Daoy (cell line): Measurements from ENCODE around the gene CCSER1. TPM values are rescaled to one million over a fixed set of nuclear protein-coding genes. Genes with fewer than 3 reads are reported as not detected.
A peak's percentile ranks its signal among the peaks of the same experiment; 100 is the strongest.
"Not testable (repeated sequence)": the region's sequence is repeated elsewhere in the genome, so short reads cannot be mapped to it uniquely, and the experiment has no call there.

Source experiments
- DNase-seq: peaks from one replicate; pipeline ENCODE4 v3.0.0-alpha.2; 2015; ENCODE audit warnings: low read depth
- total RNA-seq: library from RNA; depleted of rRNA; stranded (reverse); fragments of >200 nt; shearing (Covaris generic); gene quantifications from 2 replicates; pipeline ENCODE4 v1.2.3, GENCODE V29; 2014

The CCSER1 gene
- total RNA-seq, 1 experiment from 2014 or later = 1.0 TPM

DNA sequence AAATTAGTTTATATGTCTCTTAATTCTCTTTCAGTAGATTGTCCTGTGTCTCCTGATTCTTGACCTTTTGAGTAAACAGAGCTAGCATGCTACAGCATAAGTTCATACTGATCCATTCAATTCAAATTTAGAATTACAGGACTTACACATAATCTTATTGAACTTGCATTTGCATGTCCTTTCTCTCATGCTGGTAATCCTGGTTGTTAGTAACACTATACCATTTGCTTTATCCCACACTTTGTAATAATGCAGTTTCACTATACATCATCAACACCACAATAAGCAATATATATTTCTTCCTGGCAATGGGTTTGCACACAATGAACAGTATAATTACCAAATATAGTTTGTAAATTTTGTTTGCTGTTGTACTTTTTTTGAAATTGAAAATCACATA lies 1239.4 kb downstream of the CCSER1 start:
- DNase-seq = no peak

DNA sequence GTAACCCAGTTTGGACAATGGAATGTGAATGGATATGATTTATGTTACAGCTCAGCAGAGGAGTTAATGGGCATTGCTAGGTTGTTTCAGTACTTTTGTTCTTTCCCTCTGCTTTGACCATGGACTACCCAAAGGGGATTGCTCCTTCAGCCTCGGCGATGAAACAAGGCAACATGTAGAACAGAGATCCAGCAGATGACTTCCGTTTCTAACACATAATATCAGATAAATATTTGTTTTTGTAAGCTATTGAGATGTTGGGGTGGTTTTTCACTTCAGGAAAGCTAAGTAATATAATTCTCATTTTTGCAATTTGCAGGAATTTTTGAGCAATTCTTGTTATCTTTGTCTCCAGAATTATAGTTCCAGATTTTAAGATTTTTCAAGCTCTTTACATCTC lies 1241.9 kb downstream of the CCSER1 start:
- DNase-seq = no peak

DNA sequence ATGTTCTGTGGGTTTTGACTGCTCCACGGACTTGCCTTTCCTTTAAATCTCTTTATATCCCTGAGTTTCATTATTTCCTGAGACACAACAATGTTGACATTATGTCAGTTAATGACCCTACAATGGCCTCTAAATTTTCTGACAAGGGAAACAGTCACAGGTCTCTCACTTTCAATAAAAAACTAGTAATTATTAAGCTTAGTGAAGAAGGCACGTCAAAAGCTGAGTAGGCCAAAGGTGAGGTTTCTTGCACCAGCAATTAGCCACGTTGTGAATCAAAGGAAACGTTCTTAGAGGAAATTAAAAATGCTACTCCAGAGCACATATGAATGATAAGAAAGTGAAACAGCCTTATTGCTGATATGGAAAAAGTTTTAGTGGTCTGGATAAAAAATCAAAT lies 1246.4 kb downstream of the CCSER1 start:
- no peak for DNase-seq

DNA sequence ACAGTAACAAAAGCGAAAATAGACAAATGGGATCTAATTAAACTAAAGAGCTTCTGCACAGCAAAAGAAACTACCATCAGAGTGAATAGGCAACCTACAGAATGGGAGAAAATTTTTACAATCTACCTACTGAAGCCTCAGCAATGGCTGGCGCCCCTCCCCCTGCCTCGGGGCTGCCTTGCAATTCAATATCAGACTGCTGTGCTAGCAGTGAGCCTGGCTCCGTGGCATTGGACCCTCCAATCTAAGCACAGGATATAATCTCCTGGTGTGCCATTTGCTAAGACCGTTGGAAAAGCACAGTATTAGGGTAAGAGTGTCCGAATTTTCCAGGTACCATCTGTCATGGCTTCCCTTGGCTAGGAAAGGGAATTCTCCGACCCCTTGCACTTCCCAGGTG lies 1278.2 kb downstream of the CCSER1 start:
- DNase-seq = not testable (repeated sequence)

DNA sequence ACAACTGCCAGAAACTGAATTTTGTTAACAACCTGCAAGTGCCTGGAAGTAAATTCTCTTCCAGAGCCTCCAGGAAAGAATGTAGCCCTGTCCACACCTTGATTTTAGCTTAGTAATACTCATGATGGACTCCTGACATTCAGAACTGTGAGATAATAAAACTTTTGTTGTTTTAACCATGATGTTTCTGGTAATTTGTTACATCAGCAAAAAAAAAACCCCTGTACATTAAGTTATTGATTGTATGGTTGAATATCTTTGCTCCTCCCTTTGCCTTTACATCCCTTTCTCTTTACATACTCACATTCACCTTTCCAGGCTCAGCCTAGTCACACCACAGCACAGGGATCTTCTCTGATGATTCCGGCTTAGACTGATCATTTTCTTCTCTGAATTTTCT lies 1294.8 kb downstream of the CCSER1 start:
- no peak for DNase-seq

DNA sequence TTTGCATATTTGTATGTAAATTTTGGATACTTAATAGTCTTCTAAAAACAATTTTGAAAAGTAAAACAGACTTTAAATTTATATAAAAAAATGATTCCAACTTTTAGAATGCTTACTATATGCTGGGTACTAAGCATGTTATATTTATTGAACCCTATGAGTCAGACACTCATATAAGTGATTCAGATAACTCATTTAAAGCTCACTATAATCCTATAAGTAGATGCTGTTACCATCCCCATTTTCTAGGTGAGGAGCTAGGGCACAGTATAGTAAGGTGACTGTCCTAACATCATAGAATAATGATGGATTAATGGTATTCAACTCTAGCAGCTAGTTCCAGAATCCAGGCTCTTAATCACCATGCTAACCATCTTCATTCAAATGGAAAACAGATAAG lies 1299.5 kb downstream of the CCSER1 start:
- DNase-seq = no peak

DNA sequence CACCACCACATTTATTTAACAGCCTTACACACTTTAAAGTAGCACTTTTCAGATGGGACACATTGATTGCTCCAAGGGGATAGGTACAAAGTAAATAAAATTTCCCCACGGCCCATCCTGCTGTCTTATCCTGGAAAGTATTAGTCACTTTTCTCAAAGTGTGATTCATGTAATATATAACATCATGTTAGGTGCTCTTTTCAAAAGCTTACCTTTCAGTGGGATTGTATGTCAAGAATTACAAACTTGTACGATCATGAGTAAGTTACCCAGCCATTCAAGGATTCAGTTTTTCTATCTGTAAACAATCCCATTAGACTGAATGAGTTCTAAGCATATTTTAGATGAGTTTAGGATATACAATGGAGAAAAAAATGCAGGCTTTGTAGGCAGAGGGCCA lies 1300.0 kb downstream of the CCSER1 start:
- no peak for DNase-seq

DNA sequence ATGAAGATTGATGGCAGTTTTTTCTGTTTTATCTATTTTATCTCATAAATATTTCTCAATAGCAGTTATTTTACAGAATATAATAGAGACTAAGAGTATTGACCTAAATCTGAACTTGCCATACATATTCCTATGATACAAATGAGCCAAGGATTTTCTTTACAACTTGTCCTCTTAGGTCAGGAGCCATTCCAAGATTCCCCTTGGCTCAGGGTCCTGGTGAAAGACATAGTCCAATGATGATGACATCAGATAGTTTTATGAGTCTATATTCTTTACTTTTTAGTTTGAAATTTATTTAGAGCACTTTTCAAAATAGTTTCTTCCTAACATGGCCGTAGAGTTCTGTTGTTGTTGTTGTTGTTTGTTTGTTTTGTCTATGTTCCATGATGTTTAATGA lies 1307.4 kb downstream of the CCSER1 start:
- no peak for DNase-seq

DNA sequence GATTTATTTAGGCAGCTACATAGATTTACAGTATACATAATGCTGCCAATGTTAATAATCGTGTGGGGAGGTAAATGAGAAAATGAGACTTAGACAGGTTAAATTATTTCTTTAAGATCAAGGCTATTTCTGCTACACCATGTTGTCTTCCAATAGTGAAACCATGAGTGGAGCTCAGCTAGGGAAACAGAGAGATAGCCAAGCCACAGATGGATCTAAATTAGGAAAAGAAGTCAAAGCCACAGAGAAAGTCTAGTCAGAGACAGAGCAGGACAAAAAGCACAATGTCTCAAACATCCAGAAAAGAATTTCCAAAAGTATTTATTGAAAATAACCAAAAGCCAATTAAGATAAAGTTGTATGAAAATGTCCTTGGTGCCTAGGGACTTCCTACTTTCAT lies 1309.4 kb downstream of the CCSER1 start:
- DNase-seq = no peak

DNA sequence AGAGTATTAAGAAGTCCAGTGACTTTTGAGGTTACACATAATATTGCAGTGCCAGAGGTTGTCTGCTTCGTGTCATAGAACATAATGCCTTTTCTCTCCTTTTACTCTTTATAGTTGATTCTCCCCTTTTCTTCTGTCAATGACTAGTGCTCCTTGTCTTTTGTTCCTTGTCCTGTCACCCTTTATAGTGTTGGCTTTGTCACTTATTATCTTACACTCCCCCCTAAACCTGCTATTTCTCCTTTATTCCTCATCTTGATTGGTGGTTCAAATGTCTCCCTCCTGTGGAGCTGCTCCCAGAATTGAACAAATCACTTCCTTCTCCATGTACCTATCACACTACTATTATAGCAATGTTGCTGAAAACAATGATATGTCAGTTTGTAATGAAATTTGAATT lies 1320.0 kb downstream of the CCSER1 start:
- DNase-seq = no peak

DNA sequence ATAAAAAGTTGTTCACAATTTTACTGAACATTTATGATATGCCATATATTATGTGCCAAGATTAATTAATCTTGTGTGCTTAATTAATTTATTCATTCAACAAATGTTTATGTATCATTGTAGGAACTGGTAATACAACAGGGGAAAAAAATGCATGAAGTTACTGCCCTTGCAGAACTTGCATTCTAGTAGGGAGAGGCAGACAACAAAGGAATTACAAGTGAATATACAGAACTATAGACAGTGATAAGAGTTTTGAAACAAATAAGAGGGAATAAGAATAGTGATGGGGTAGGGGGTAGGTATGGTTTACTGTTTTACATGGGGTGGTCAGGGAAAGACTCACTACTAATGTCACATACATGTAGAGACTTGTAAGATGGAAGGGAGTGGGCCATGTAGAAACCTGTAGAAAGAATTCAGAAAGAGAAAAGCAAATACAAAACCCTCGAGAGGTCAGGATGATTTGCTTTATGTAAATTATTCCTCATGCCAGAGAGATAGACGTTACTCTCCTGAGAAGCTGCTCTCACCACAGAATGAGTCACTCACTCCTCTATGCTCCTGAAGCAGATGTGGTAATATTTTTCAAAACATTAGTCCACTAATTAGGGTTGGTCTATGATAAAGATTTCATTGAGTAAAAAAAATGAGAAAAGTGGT lies 1321.6 kb downstream of the CCSER1 start:
- peak; percentile 0 for DNase-seq

DNA sequence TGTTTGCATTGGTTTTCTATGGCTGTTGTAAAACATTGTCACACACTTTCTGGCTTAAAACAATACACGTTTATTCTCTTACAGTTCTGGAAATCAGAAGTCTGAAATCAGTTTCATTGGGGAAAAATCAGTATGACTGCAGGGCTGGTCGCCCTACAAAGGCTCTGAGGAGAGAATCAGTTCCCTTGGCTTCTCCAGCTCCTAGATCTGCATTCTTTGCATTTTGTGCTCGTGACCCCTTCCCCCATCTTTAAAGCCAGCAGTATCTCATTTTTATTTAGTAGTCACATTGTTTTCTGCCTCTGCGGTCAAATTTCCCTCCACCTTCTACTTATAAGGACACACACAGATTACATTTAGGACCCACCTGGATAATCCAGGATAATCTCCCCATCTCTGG lies 1326.9 kb downstream of the CCSER1 start:
- DNase-seq = no peak

DNA sequence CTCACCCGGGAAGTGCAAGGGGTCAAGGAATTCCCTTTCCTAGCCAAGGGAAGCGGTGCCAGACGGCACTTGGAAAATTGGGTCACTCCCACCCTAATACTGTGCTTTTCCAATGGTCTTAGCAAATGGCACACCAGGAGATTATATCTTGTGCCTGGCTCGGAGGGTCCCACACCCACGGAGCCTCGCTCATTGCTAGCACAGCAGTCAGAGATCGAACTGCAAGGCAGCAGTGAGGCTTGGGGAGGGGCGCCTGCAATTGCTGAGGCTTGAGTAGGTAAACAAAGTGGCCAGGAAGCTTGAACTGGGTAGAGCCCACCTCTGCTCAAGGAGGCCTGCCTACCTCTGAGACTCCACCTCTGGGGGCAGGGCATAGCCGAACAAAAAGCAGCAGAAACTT lies 1335.4 kb downstream of the CCSER1 start:
- DNase-seq = not testable (repeated sequence)

DNA sequence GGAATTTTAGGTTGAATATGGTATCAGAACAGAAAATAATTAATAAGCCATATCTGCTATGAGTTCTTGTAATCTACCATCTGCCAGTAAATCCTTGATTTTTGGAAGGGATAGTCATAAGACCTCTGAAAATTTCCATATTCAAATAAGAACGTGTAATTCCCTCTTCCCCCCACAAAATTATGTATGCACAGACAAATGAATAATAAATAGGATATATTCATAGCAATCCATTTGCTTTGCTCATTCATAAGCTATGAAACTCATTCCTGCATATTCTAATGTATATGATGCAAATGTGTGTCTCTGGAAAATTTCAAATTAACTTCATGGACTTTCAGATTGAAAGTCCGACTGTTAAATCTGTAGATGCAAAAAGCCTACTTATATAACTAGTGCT lies 1343.5 kb downstream of the CCSER1 start:
- DNase-seq = no peak

DNA sequence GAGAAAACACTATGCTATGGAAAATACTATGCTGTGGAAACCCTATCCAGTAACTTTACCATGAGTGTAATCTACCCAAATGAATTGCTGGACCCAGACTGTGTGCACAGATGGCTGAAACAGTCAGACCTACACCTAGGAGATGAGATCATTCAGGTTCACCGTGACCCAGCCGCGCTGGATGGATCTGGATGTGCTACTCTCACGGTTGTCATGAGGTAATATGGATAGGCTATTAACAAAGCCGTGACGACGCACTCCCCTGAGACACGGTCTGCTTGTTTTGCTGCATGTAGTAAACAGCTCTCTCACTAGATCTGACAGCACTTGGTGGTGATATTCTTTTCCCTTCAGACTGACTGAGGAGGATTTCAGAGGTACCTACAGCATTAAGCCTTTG lies 1344.1 kb downstream of the CCSER1 start:
- no peak for DNase-seq

DNA sequence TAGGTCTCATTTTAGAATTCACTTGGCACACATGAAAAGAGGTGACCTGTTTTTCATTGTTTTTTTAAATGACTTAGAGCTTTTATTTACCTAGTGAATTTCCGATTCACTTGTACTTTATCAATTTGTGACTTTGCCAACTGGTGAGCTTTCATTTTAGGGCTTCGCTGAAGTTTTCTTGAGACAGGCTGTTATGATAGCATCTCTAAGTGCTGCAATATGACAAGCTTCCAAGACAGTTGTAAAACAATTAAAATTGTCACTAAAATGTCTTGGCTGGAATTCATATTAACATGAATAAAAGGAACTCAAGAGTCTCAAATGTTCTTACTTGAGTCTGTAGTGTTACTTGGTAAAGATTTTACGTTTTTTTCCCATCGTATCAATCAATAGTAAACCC lies 1344.9 kb downstream of the CCSER1 start:
- no peak for DNase-seq

DNA sequence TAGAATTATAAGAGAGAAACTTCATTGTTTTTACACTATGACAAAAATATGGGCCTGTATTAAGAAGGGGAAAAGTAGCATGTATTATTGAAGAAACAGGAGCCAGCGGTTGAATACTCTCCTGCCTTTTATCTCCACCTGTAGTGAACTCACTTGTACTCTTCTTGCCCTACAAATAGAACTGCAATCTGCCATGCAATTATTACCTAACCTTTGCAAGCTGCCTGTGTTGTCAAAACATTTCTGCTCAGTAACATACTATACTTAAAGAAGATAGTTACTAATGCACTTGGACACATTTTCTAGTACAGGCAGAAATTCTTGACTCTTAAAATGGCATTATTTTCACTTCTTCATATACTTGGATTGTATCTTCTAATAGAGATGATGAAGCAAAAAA lies 1358.2 kb downstream of the CCSER1 start:
- DNase-seq = no peak

DNA sequence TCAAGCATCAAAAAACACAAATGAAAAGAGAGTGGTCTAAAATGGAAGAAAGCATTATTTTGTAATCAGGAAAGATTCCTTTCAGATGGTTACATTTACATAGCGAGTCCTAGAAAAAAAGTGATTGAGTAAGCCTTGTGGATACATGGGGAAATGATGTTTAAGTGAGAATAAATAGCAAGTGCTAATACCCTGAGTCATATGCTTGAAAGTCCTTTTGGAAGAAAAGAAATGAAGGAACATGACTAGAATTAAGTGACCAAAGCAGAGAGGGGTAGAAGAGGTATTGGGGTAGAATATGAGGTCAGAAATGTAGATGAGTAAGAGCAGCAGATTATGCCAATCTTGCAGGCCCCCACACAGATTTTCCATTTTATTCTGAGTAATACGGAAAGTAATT lies 1361.8 kb downstream of the CCSER1 start:
- no peak for DNase-seq

DNA sequence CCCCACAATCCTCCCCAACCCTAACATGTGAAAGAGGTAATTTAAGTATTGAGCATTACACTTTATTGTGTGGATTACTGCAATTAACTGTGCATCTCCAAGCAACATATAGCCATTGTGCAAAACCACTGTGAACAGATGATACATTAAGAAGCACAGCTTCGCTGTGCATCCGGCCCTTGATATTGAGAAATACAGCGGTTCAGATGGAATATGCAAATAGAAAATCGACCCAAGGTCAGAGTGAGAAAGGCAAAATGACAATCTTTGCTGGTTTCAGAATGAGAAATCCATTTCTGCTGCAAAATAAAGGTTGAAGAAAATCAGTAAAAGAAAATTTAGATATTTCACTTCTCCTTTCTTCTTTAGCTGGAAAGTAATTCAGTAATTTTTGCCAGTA lies 1370.7 kb downstream of the CCSER1 start:
- DNase-seq = no peak

DNA sequence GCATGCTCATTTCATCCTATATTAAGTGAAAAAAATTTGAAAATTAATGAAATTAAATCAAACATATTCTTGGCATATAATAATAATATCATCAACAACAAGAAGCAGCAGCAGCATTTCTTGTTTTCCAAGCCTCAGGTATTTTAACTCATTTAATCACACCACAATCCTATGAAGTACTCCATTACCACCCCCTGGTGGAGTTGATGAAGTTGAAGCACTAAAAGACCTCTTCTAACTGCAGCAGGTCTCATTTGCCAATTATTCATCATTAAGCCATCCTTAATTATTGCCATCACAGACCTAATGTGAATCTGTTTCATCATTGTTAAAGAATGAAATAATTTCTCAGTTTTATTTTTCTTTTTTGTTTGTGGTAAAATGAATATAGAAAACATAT lies 1375.2 kb downstream of the CCSER1 start:
- no peak for DNase-seq

DNA sequence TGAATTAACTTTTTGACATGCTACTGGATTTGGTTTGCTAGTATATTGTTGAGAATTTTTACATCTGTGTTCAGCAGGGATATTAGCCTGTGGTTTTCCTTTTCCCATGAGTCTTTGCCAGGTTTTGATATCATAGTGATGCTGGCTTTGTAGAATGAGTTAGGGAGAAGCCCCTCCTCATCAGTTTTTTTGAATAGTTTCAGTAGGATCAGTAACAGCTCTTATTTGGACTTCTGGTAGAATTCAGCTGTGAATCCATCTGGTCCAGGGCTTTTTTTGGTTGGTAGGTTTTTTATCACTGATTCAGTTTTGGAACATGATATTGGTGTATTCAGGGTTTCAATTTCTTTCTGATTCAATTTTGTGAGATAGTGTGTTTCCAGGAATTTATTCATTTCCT lies 1386.1 kb downstream of the CCSER1 start:
- DNase-seq = no peak

DNA sequence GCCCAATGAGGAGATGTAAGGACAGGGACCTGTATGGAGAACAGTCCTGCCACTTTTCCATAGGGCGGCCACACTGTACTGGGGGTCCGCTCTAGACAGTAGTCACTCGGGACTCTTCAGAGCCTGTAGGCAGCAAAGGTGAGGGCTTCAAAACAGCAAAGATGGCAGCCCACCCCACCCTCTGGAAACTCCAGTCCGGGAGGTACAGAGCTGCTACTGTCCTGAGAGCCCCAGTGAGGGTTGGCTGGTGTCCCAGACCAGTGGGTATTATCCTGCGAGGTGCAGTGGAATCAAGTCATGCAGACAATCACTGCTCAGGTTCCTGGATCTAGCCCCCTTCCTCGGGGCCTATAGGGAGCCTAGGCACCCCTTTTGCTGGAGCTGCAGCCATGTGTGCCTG lies 1392.0 kb downstream of the CCSER1 start:
- DNase-seq = no peak

DNA sequence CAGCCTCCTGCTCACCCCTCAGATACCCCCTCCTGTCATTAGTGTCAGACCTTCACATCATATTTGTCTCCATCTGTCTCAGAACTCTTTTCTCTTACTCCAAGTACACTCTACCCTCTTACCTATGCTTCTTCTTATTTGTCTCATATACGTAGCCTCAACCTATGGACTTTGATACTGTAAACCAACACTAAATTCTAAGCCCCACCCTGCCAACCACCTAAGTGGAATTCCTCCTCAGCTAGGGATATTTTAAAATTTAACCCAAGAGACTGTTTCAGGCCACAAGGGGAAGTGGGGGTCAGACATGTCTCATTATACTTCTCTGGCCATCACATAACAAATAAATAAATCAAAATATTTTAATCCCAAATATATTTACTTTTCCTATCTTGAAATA lies 1398.4 kb downstream of the CCSER1 start:
- no peak for DNase-seq

DNA sequence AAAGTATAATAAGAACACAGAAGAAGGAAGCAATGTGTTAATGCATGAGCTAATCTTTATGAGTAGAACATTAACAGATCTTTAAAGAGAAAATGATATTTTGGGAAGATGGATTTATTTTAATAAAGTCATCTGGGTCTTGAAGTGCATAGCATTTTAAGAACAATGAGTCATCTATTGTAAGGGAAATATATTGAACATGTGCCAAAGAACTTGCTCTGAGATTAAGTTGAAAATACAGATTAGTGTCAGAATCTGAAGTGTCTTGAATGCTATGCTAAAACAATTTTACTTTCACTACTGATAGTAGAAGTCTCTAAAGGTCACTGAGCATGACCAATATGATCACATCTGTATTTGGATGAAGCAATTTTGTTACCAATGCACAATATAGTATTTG lies 1399.9 kb downstream of the CCSER1 start:
- DNase-seq = no peak

DNA sequence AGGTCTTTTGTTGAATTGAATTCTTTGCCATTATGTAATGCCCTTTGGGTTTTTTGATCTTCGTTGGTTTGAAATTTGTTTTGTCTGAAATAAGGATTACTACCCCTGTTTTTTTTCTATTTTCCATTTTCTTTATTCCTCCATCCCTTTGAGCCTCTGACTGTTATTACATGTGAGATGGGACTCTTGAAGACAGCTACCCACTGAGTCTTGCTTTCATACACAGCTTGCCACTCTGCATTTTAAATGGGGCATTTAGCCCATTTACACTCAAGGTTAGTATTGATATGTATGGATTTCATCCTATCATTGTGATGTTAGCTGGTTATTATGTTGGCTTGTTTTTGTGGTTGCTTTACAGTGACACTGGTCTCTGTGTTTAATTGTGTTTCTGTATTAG lies 1440.4 kb downstream of the CCSER1 start:
- no peak for DNase-seq
